ENCODE measurements around the gene SMPD3. TPM values are rescaled to one million over a fixed set of nuclear protein-coding genes. Genes with fewer than 3 reads are reported as not detected.

Gene SMPD3
- total and polyA plus RNA-seq, 2 donors (not counting 3 experiments of a cell fraction or from before 2014, with no cell fraction given), result not detected

GRCh38 chr16:68411086-68411485 lies 37.2 kb downstream of the SMPD3 start:
- DNase-seq (ENCODE audit: low read depth, low spot score), result no peak
- no peak overlapping the region for H3K9ac ChIP-seq (replicated peaks; ENCODE audit: extremely low read depth, insufficient read depth, low read length)
- H2AFZ ChIP-seq (ENCODE audit: low read depth, low read length), result no peak overlapping the region
- ChIA-PET CTCF (interaction anchor here (1.0 kb wide), 1 partner anchor 14 kb away, joined by 5 read pairs; no protein-coding TSS in a partner anchor), POLR2A (no interaction called here)
- H4K20me1 ChIP-seq (replicated peaks; ENCODE audit: control insufficient read depth, extremely low read depth, insufficient read depth, low read length), result no peaks in the 10 kb centered on the region
- H3K4me1 ChIP-seq (ENCODE audit: control insufficient read depth, extremely low read depth, insufficient read depth, low read length), result no peaks in the 10 kb centered on the region
- H3K9me1 ChIP-seq (replicated peaks; ENCODE audit: control insufficient read depth, extremely low read depth, insufficient read depth, low read length), result no peaks in the 10 kb centered on the region
- no peak for FAIRE-seq
- no peak overlapping the region for H3K4me2 ChIP-seq (ENCODE audit: insufficient read depth, low read length)
- H3K27me3 ChIP-seq (ENCODE audit: control insufficient read depth in 2 of 2, insufficient read depth in 2 of 2, low read length in 2 of 2), result peaks cover 6 to 16% of the 10 kb centered on the region in 2 experiments
- H3K27ac ChIP-seq (ENCODE audit: insufficient read depth, low read depth, low read length), result no peak overlapping the region
- dilution Hi-C loops (cut with MboI; ENCODE audit: extremely low pct_ligation_motif_present, low sequenced_read_pairs), result no loop called here
- H3K4me3 ChIP-seq (replicated peaks in 1 of 3; ENCODE audit: insufficient read depth in 1 of 3, low read depth in 1 of 3, low read length in 3 of 3), result no peak overlapping the region
- H3K9me3 ChIP-seq (replicated peaks; ENCODE audit: control insufficient read depth, insufficient read depth, low read length), result no peaks in the 10 kb centered on the region
- no peak for TF ChIP-seq EZH2 (IDR thresholded peaks at IDR 0.05; ENCODE audit: borderline replicate concordance, low read depth, low read length, severe bottlenecking)
- no peak for TF ChIP-seq MYC (IDR thresholded peaks at IDR 0.05; ENCODE audit: low read depth, low read length)
- no peak for TF ChIP-seq GATA2 (IDR thresholded peaks at IDR 0.05; ENCODE audit: insufficient read depth, insufficient read length, low read depth, low read length)
- no peaks in the 10 kb centered on the region for H3K36me3 ChIP-seq (ENCODE audit: control insufficient read depth in 2 of 2, extremely low read depth in 1 of 2, insufficient read depth in 2 of 2, low read length in 2 of 2)
- intact Hi-C loops (cut with micrococcal nuclease), result no loop called here
- BruUV-seq (replicated peaks), result no TSS peak
- H3K79me2 ChIP-seq (ENCODE audit: control insufficient read depth, insufficient read depth, low read length), result no peaks in the 10 kb centered on the region

- Histone ChIP-seq H3K9ac (replicated peaks; ENCODE audit: extremely low read depth, insufficient read depth, low read length) (no peak overlapping the region), H3K4me2 (ENCODE audit: insufficient read depth, low read length) (no peak overlapping the region), H3K4me1 (ENCODE audit: control insufficient read depth, extremely low read depth, insufficient read depth, low read length) (no peaks in the 10 kb centered on the region), H3K9me3 (replicated peaks; ENCODE audit: control insufficient read depth, insufficient read depth, low read length) (no peaks in the 10 kb centered on the region), H3K79me2 (ENCODE audit: control insufficient read depth, insufficient read depth, low read length) (no peaks in the 10 kb centered on the region), H3K4me3 (replicated peaks in 1 of 3; ENCODE audit: insufficient read depth in 1 of 3, low read depth in 1 of 3, low read length in 3 of 3) (no peak overlapping the region), H4K20me1 (replicated peaks; ENCODE audit: control insufficient read depth, extremely low read depth, insufficient read depth, low read length) (no peaks in the 10 kb centered on the region), H3K27ac (ENCODE audit: insufficient read depth, low read depth, low read length) (no peak overlapping the region), H3K36me3 (ENCODE audit: control insufficient read depth in 2 of 2, extremely low read depth in 1 of 2, insufficient read depth in 2 of 2, low read length in 2 of 2) (no peaks in the 10 kb centered on the region), H3K9me1 (replicated peaks; ENCODE audit: control insufficient read depth, extremely low read depth, insufficient read depth, low read length) (no peaks in the 10 kb centered on the region), H2AFZ (ENCODE audit: low read depth, low read length) (no peak overlapping the region), H3K27me3 (ENCODE audit: control insufficient read depth in 2 of 2, insufficient read depth in 2 of 2, low read length in 2 of 2) (peaks cover 3 to 13% of the 10 kb centered on the region in 2 experiments)
- DNase-seq (ENCODE audit: low read depth, low spot score) (no peak), FAIRE-seq (no peak)
- dilution Hi-C loops (cut with MboI; ENCODE audit: extremely low pct_ligation_motif_present, low sequenced_read_pairs), result no loop called here
- TF ChIP-seq JUN (IDR thresholded peaks at IDR 0.05; ENCODE audit: borderline replicate concordance, insufficient read depth, insufficient read length, low read depth) (no peak), POLR2A (IDR thresholded peaks at IDR 0.05; ENCODE audit: low read depth, low read length) (no peak), EZH2 (IDR thresholded peaks at IDR 0.05; ENCODE audit: borderline replicate concordance, low read depth, low read length, severe bottlenecking) (no peak), GATA2 (IDR thresholded peaks at IDR 0.05; ENCODE audit: insufficient read depth, insufficient read length, low read depth, low read length) (no peak), CTCF (IDR thresholded peaks at IDR 0.05; ENCODE audit: extremely low read depth in 1 of 2, insufficient read depth in 1 of 2, low read depth in 1 of 2, low read length in 2 of 2) (no peak), MYC (IDR thresholded peaks at IDR 0.05; ENCODE audit: low read depth, low read length) (no peak), FOS (IDR thresholded peaks at IDR 0.05; ENCODE audit: borderline replicate concordance, insufficient read depth, low read length) (no peak), POLR2AphosphoS5 (IDR thresholded peaks at IDR 0.05; ENCODE audit: insufficient read depth, low read depth, low read length) (no peak), MAX (IDR thresholded peaks at IDR 0.05; ENCODE audit: insufficient read depth, insufficient read length) (no peak)
- intact Hi-C loops (cut with micrococcal nuclease), result no loop called here
- no TSS peak for BruUV-seq (replicated peaks)
- ChIA-PET CTCF (interaction anchor here (1.2 to 2.8 kb wide), 2 partner anchors 12 to 112 kb away, joined by 3 to 5 read pairs; no protein-coding TSS in a partner anchor), POLR2A (no interaction called here)
Measured at GRCh38 chr16:68408967-68409366, 39.3 kb downstream of the SMPD3 start.

Data from endothelial cell of umbilical vein (primary cell).